GM19043 (cell line): ENCODE measurements around the gene BSN.

Experiments
- ATAC-seq: cut with Tn5 transposase; IDR thresholded peaks from one replicate; pipeline ENCODE4 v1.9.1; 2021; ENCODE audit warnings: low read depth; ENCODE audit not compliant: unreplicated experiment

Gene BSN

DNA sequence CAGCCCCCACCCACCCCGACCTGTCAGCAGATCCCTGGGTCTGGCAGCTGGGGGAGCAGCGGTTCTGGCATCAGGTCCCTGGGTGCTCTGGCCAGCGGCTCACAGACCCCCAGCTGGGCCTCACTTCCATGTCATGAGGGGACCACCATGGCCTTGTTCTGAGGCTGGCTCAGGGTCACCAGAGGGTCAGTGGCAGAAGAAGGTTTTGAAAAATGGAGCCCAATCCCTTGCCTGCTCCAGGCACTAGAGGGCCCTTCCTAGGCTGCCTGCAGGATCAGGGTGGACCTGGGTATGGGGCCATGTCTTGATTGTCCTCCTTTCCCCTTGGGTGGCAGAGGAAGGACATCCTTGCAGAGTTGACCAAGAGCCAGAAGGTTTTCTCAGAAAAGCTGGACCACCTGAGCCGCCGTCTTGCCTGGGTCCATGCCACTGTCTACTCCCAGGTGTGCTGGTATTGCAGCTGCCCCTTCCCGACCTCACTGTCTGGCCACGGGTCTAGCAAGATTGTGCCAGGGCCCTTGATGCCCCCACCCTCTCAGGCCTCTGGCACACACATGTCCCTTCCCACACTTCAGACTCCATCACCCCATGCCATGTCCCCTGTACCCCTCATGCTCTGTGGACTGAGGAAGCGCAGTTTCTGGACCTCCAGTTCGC lies 152.3 kb downstream of the BSN start:
- ATAC-seq = no peak

GRCh38 chr3:49707113-49707480 lies 152.8 kb downstream of the BSN start:
- ATAC-seq = no peak

DNA sequence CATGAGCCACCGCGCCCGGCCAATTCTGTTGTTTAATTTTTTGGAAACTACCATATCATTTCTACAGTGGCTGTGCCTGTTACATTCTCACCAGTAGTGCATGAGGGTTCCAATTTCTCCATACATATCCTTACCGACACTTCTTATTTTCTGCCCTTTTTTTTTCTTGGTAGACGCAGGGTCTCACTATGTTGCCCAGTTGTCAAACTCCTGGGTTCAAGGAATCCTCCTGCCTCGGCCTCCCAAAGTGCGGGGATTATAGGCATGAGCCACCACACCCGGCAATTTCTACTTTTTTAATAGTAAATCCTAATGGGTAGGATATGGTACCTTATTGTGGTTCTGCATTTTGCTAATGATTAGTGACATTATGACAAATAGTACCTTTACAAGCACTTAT lies 155.6 kb downstream of the BSN start:
- no peak for ATAC-seq

GRCh38 chr3:49711489-49711888 lies 157.2 kb downstream of the BSN start:
- ATAC-seq = no peak

DNA sequence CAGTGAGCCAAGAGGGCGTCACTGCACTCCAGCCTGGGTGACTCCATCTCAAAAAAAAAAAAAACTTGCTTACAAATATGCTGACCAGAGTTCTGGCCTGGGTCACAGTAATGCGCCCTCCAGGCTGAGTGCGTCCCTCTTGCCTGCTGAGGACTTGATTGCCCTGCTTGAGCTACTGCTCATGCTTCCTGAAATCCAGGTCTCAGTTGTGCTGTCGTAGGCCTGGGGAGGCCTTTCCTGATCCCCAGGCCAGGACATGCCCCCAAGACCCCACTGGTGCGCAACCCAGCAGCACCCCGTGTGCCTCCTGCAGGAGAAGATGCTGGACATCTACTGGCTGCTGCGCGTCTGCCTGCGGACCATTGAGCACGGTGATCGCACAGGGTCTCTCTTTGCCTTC lies 157.9 kb downstream of the BSN start:
- ATAC-seq = no peak

DNA sequence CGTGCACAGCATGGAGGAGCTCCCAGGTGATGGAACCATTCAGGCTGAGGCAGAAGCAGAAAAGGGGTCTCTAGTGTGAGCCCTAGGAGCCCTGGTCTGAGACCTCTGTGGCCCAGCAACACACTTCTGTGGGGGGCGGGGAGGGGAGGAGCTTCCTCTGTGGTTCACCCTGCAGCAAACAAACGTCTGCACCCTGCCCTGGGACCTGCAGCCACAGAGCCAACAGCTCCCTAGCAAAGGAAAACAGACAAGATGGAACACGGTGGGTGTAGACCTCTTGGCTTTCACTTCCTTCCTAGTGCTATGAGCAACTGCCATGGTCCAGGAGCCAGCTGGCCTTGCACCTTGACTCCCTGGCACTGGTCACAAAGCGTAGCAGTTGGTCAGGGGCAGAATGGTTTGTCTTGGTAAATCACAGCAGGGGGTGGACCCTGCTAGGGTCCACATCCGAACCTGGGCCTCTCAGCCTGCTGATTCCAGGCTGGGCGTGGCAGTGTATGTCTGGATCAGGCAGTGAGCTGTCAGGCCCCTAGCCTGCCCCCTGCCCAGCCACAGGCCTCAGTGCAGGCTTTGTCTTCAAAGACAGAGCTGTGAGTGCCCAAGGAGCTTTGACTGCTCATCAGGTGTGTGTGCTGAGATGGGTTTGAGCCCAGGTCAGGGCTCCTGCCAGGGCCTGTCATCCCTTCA lies 158.5 kb downstream of the BSN start:
- no peak for ATAC-seq

GRCh38 chr3:49713336-49714105 lies 159.2 kb downstream of the BSN start:
- ATAC-seq = no peak

- ATAC-seq = no peak
Observed at GRCh38 chr3:49714728-49715550, 160.7 kb downstream of the BSN start.

DNA sequence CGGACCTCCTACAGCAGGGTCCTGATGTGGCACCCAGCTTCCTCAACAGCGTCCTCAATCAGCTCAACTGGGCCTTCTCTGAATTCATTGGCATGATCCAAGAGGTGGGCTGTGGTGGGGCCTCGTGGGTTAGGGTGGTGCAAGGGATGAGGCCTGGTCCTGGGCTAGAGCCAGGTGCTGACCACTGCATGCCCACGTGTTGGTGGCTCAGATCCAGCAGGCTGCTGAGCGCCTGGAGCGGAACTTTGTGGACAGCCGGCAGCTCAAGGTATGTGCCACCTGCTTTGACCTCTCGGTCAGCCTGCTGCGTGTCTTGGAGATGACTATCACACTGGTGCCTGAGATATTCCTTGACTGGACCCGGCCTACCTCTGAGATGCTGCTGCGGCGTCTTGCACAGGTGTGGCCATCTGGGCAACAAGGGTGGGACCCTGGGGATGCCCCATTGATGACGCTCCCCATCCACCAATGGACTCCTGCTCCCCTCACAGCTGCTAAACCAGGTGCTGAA lies 161.4 kb downstream of the BSN start:
- no peak for ATAC-seq

- no peak for ATAC-seq
Observed at GRCh38 chr3:49716169-49716568, 161.9 kb downstream of the BSN start.

- ATAC-seq = no peak
Observed at GRCh38 chr3:49716691-49717210, 162.5 kb downstream of the BSN start.

GRCh38 chr3:49717211-49717958 lies 163.1 kb downstream of the BSN start:
- ATAC-seq = no peak

GRCh38 chr3:49717959-49718857 lies 163.9 kb downstream of the BSN start:
- no peak for ATAC-seq

DNA sequence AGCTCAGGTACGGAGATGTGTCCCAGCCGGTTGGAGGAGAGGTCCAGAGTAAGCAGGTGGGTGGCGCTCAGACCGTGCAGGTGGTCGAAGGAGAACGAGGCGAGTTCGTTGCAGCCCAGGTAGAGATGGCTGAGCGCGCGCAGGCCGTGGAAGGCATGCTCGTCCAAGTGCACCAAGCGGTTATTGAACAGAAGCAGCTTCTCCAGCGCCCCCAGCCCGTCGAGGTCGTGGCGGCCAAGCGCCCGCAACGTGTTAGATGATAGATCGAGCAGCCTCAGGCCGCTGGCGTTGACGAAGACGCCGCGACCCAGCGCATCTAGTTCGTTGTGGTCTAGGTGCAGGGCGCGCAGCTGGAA lies 164.6 kb downstream of the BSN start:
- no peak for ATAC-seq

DNA sequence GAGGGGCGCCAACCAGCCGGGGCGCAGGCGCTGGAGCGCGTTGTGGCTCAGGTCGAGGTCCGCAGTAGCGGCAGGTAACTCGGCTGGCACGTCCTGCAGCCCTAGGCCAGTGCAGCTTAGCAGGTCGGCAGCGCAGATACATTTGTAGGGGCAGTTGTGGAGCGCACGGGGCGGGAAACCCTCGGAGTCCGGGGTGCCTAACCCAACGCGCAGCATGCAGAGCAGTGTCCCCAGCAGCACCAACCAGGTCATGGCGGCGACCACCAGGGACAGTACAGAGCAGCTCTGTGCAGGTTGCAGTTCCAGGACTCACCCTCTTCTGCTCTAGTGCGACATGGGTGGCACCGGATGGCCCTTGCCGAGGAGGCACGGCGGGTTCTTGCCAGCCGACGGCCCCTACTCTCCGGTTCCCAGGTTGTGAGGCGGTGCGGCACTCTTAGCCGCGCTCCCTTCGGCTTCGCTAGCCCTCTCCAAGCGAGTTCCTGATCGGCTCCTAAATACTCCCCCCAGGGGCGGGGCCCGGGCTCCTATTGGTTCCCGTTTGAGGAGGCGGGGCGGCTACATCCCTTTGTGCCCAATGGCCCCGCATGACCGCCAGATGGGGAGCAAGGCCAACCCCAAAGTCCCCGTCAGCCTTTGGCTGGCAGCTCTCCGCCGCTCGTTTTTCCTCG lies 165.1 kb downstream of the BSN start, which contains the start of gene AMIGO3:
AMIGO3 (minus strand) TSS at position 471 of the 671 bp plus-strand sequence; CDS start at position 252, 219 bp downstream.
- peak; percentile 53 for ATAC-seq
